Choroid plexus epithelial cell (primary cell): ENCODE results near the gene UBXN6.
A peak's percentile ranks its signal among the peaks of the same experiment; 100 is the strongest.

ENCODE experiments used
- DNase-seq: peaks from one replicate; pipeline ENCODE4 v3.0.0-alpha.2; 2010; ENCODE audit warnings: low read depth
- H3K4me3 ChIP-seq: 2 replicates; pipeline ENCODE4 v1.5.1; 2011; ENCODE audit warnings: low read depth, mild to moderate bottlenecking, control low read depth, low read length, moderate library complexity
- CTCF ChIP-seq: conservative IDR thresholded peaks from 2 replicates; pipeline ENCODE4 v1.5.1; 2011; ENCODE audit warnings: low read depth, mild to moderate bottlenecking, control low read depth, inconsistent platforms, low read length, moderate library complexity

Gene UBXN6

GRCh38 chr19:4429771-4430171 is 27.8 kb downstream of the UBXN6 start:
- peak; percentile 23 for DNase-seq
- H3K4me3 ChIP-seq = no peak overlapping the region
- no peak for TF ChIP-seq CTCF

- no peak overlapping the region for H3K4me3 ChIP-seq
- no peak for TF ChIP-seq CTCF
- no peak for DNase-seq
Observed at GRCh38 chr19:4429256-4429655, 28.3 kb downstream of the UBXN6 start.

- TF ChIP-seq CTCF = no peak
- DNase-seq = no peak
- H3K4me3 ChIP-seq = no peak overlapping the region
Observed at GRCh38 chr19:4428326-4428975, 29.1 kb downstream of the UBXN6 start.

- no peak overlapping the region for H3K4me3 ChIP-seq
- no peak for TF ChIP-seq CTCF
- peak; percentile 85 for DNase-seq
Observed at GRCh38 chr19:4425537-4425936, 32.1 kb downstream of the UBXN6 start.

GRCh38 chr19:4423416-4424126 is 34.0 kb downstream of the UBXN6 start:
- no peak for TF ChIP-seq CTCF
- no peak for DNase-seq
- no peak overlapping the region for H3K4me3 ChIP-seq

GRCh38 chr19:4416268-4416667 is 41.3 kb downstream of the UBXN6 start:
- no peak overlapping the region for H3K4me3 ChIP-seq
- no peak for TF ChIP-seq CTCF
- DNase-seq = no peak

GRCh38 chr19:4415352-4415751 is 42.2 kb downstream of the UBXN6 start:
- no peak for DNase-seq
- TF ChIP-seq CTCF = no peak
- H3K4me3 ChIP-seq = no peak overlapping the region
